PFSK-1 (cell line): ENCODE data around the gene EOGT. TPM values are rescaled to one million over a fixed set of nuclear protein-coding genes. Genes with fewer than 3 reads are reported as not detected.

ENCODE experiments used
- FOXP2 ChIP-seq: optimal IDR thresholded peaks from 2 replicates; pipeline ENCODE3; 2011; ENCODE audit warnings: borderline replicate concordance, control low read depth, inconsistent platforms; ENCODE audit not compliant: insufficient read depth; ENCODE audit errors: extremely low read length, extremely low read depth
- POLR2AphosphoS5 ChIP-seq: IDR thresholded peaks from 2 replicates; pipeline ENCODE4 v1.6.1; 2012; ENCODE audit warnings: low read depth, mild to moderate bottlenecking, control low read depth, low read length, moderate library complexity
- REST ChIP-seq, 2 experiments: IDR thresholded peaks; 2 replicates each; pipeline versions ENCODE4 v1.6.1 to v1.8.0; 2011 to 2012; ENCODE audit warnings: low read depth in 2 of 2, low read length in 2 of 2, control low read depth in 1 of 2, inconsistent platforms in 1 of 2, mild to moderate bottlenecking in 1 of 2, moderate library complexity in 1 of 2; ENCODE audit not compliant: insufficient read depth in 1 of 2
- SIN3A ChIP-seq: IDR thresholded peaks from 2 replicates; pipeline ENCODE4 v1.6.1; 2012; ENCODE audit warnings: mild to moderate bottlenecking, low read length, moderate library complexity, borderline replicate concordance; ENCODE audit not compliant: insufficient read depth
- TAF1 ChIP-seq: IDR thresholded peaks from 2 replicates; pipeline ENCODE4 v1.6.1; 2012; ENCODE audit warnings: low read length, control low read depth, borderline replicate concordance; ENCODE audit not compliant: insufficient read depth
- polyA plus RNA-seq: library from polyadenylated mRNA; unstranded; fragments of >200 nt; gene quantifications from one replicate; pipeline ENCODE4 v1.2.1, GENCODE V29; 2012; ENCODE audit warnings: low read depth, missing spikeins; ENCODE audit not compliant: insufficient read length

The EOGT gene
- polyA plus RNA-seq = 0.75 TPM

- peak; percentile 35 for TF ChIP-seq FOXP2
- TF ChIP-seq TAF1 = no peak
- no peak for TF ChIP-seq SIN3A
- no peak for TF ChIP-seq POLR2AphosphoS5
- no peak for TF ChIP-seq REST (IDR thresholded peaks at IDR 0.05; ENCODE audit: insufficient read depth in 1 of 2, low read depth in 2 of 2, low read length in 2 of 2)
Measured at GRCh38 chr3:69013253-69014021, at the start of gene EOGT. Gene EOGT (minus strand): TSS chr3:69013684. CDS start chr3:69009846, 3,838 bp downstream.

GRCh38 chr3:69059688-69060087 is 46.2 kb upstream of the EOGT start:
- TF ChIP-seq POLR2AphosphoS5 = no peak

- TF ChIP-seq REST (IDR thresholded peaks at IDR 0.05; ENCODE audit: insufficient read depth in 1 of 2, low read depth in 2 of 2, low read length in 2 of 2) (no peak), POLR2AphosphoS5 (no peak), SIN3A (no peak), FOXP2 (no peak), TAF1 (no peak)
Measured at GRCh38 chr3:69058947-69059224, 45.4 kb upstream of the EOGT start.

- no peak for TF ChIP-seq REST (IDR thresholded peaks at IDR 0.05; ENCODE audit: insufficient read depth in 1 of 2, low read depth in 2 of 2, low read length in 2 of 2)
- no peak for TF ChIP-seq SIN3A
- TF ChIP-seq TAF1 = no peak
- TF ChIP-seq POLR2AphosphoS5 = no peak
- no peak for TF ChIP-seq FOXP2
Measured at GRCh38 chr3:69058180-69058946, 44.9 kb upstream of the EOGT start.

GRCh38 chr3:69052472-69052898 is 39.0 kb upstream of the EOGT start:
- TF ChIP-seq POLR2AphosphoS5 = 0 out of 2 replicates have a peak, but pooled peaks have one; percentile 13
- TF ChIP-seq FOXP2 = no peak

- TF ChIP-seq FOXP2 (no peak), POLR2AphosphoS5 (peak; percentile 61; the same call in 1 of the 2 replicates), TAF1 (no peak), REST (IDR thresholded peaks at IDR 0.05; ENCODE audit: insufficient read depth in 1 of 2, low read depth in 2 of 2, low read length in 2 of 2) (no peak)
Measured at GRCh38 chr3:69051756-69052471, 38.4 kb upstream of the EOGT start, which contains the start of gene TMF1. Gene TMF1 (minus strand): TSS chr3:69052333. CDS start chr3:69052086, 247 bp downstream.
